Stimulated activated effector memory CD8-positive, alpha-beta T cell treated with anti-CD3 and anti-CD28 coated beads, Interleukin-12 subunit alpha, Interleukin-12 subunit beta, amount 100 ng/mL, for 72 hours (primary cell): Measurements from ENCODE around the gene SMAGP.
"Not testable (repeated sequence)": the region's sequence is repeated elsewhere in the genome, so short reads cannot be mapped to it uniquely, and the experiment has no call there.

ENCODE experiments used
- ATAC-seq: fragments of 150-1000 bp; cut with Tn5 transposase; 2 replicates; pipeline ENCODE4 v1.10.0; 2021
- DNase-seq, 2 donors: peaks; one replicate each; pipeline ENCODE4 v3.0.0; 2021 to 2022; ENCODE audit warnings: low spot score in 2 of 2
- H3K27ac Mint-ChIP-seq: one replicate; pipeline ENCODE4 v1.8.0; 2022; ENCODE audit warnings: mild to moderate bottlenecking, mixed read lengths
- H3K36me3 Mint-ChIP-seq: one replicate; pipeline ENCODE4 v1.8.0; 2022; ENCODE audit warnings: mild to moderate bottlenecking, mixed read lengths
- H3K4me1 Mint-ChIP-seq: one replicate; pipeline ENCODE4 v1.8.0; 2022; ENCODE audit warnings: mixed read lengths
- H3K4me3 Mint-ChIP-seq: one replicate; pipeline ENCODE4 v1.8.0; 2022; ENCODE audit warnings: mild to moderate bottlenecking, mixed read lengths
- H3K9me3 Mint-ChIP-seq: one replicate; pipeline ENCODE4 v1.8.0; 2022; ENCODE audit warnings: mixed read lengths

The SMAGP gene

GRCh38 chr12:51281202-51281924 lies 11.1 kb upstream of the SMAGP start:
- no peak for ATAC-seq
- Mint-ChIP-seq H3K4me3 (no peak overlapping the region), H3K27ac (peak overlapping the region; percentile 8), H3K9me3 (no peaks in the 10 kb centered on the region), H3K4me1 (no peaks in the 10 kb centered on the region), H3K36me3 (peaks cover 70% of the 10 kb centered on the region)
- no peak for DNase-seq

GRCh38 chr12:51275088-51275487 lies 4.9 kb upstream of the SMAGP start:
- no peak for ATAC-seq
- Mint-ChIP-seq H3K9me3 (no peaks in the 10 kb centered on the region), H3K4me1 (peaks cover 12% of the 10 kb centered on the region), H3K27ac (no peak overlapping the region), H3K4me3 (no peak overlapping the region), H3K36me3 (peaks cover 8% of the 10 kb centered on the region)
- no peak for DNase-seq

GRCh38 chr12:51272810-51273209 lies 2.6 kb upstream of the SMAGP start:
- not testable (repeated sequence) for H3K27ac Mint-ChIP-seq, ATAC-seq, H3K36me3 Mint-ChIP-seq, DNase-seq, H3K9me3 Mint-ChIP-seq, H3K4me3 Mint-ChIP-seq
- H3K4me1 Mint-ChIP-seq: peaks cover 20% of the 10 kb centered on the region

- ATAC-seq: peak; percentile 68
- Mint-ChIP-seq H3K36me3 (no peaks in the 10 kb centered on the region), H3K9me3 (no peaks in the 10 kb centered on the region), H3K4me1 (peaks cover 20% of the 10 kb centered on the region), H3K27ac (peak overlapping the region; percentile 79), H3K4me3 (peak overlapping the region; percentile 91)
- DNase-seq: no peak
These were observed 820 bp upstream of the SMAGP start for GRCh38 chr12:51270951-51271518.

GRCh38 chr12:51269174-51270066 lies 795 bp downstream of the SMAGP start:
- H3K27ac Mint-ChIP-seq: peak overlapping the region; percentile 20
- H3K4me1 Mint-ChIP-seq: peaks cover 30% of the 10 kb centered on the region
- H3K4me3 Mint-ChIP-seq: peak overlapping the region; percentile 91
- ATAC-seq: peak; percentile 61
- no peaks in the 10 kb centered on the region for H3K9me3 Mint-ChIP-seq
- peak; percentile 22 to 62 for DNase-seq
- no peaks in the 10 kb centered on the region for H3K36me3 Mint-ChIP-seq

- peaks cover 31% of the 10 kb centered on the region for H3K4me1 Mint-ChIP-seq
- no peak overlapping the region for H3K4me3 Mint-ChIP-seq
- no peak for DNase-seq
- no peaks in the 10 kb centered on the region for H3K36me3 Mint-ChIP-seq
- ATAC-seq: peak; percentile 87
- H3K9me3 Mint-ChIP-seq: no peaks in the 10 kb centered on the region
- H3K27ac Mint-ChIP-seq: no peak overlapping the region
These were observed 5.2 kb downstream of the SMAGP start for GRCh38 chr12:51265024-51265423.

- ATAC-seq (no peak), DNase-seq (no peak)
- Mint-ChIP-seq H3K27ac (no peak overlapping the region), H3K36me3 (no peaks in the 10 kb centered on the region), H3K9me3 (no peaks in the 10 kb centered on the region), H3K4me1 (peaks cover 28% of the 10 kb centered on the region), H3K4me3 (no peak overlapping the region)
These were observed 5.9 kb downstream of the SMAGP start for GRCh38 chr12:51264297-51264696.

- H3K4me3 Mint-ChIP-seq: no peak overlapping the region
- H3K9me3 Mint-ChIP-seq: no peaks in the 10 kb centered on the region
- H3K4me1 Mint-ChIP-seq: peaks cover 22% of the 10 kb centered on the region
- H3K27ac Mint-ChIP-seq: no peak overlapping the region
- DNase-seq (no peak), ATAC-seq (no peak)
- H3K36me3 Mint-ChIP-seq: no peaks in the 10 kb centered on the region
These were observed 6.9 kb downstream of the SMAGP start for GRCh38 chr12:51263341-51263740.

- Mint-ChIP-seq H3K36me3 (no peaks in the 10 kb centered on the region), H3K9me3 (no peaks in the 10 kb centered on the region), H3K27ac (no peak overlapping the region), H3K4me3 (no peak overlapping the region), H3K4me1 (peaks cover 22% of the 10 kb centered on the region)
- no peak for DNase-seq
- peak; percentile 56 for ATAC-seq
These were observed 7.4 kb downstream of the SMAGP start for GRCh38 chr12:51262758-51263177.

- H3K27ac Mint-ChIP-seq, DNase-seq, ATAC-seq, H3K9me3 Mint-ChIP-seq, H3K4me3 Mint-ChIP-seq, H3K36me3 Mint-ChIP-seq: not testable (repeated sequence)
- peaks cover 15% of the 10 kb centered on the region for H3K4me1 Mint-ChIP-seq
These were observed 10.6 kb downstream of the SMAGP start for GRCh38 chr12:51259600-51259999.

GRCh38 chr12:51254536-51254935 lies 15.7 kb downstream of the SMAGP start:
- Mint-ChIP-seq H3K9me3 (no peaks in the 10 kb centered on the region), H3K4me1 (peaks cover 5% of the 10 kb centered on the region), H3K36me3 (no peaks in the 10 kb centered on the region), H3K27ac (no peak overlapping the region), H3K4me3 (no peak overlapping the region)
- ATAC-seq: no peak
- no peak for DNase-seq

- H3K4me3 Mint-ChIP-seq: no peak overlapping the region
- H3K9me3 Mint-ChIP-seq: no peaks in the 10 kb centered on the region
- DNase-seq (no peak), ATAC-seq (no peak)
- no peaks in the 10 kb centered on the region for H3K36me3 Mint-ChIP-seq
- no peak overlapping the region for H3K27ac Mint-ChIP-seq
- peaks cover 9% of the 10 kb centered on the region for H3K4me1 Mint-ChIP-seq
These were observed 16.9 kb downstream of the SMAGP start for GRCh38 chr12:51253276-51253675.

- Mint-ChIP-seq H3K4me3 (no peak overlapping the region), H3K36me3 (peaks cover 39% of the 10 kb centered on the region), H3K27ac (peak overlapping the region; percentile 85), H3K4me1 (peaks cover 40% of the 10 kb centered on the region), H3K9me3 (no peaks in the 10 kb centered on the region)
- DNase-seq (no peak), ATAC-seq (no peak)
These were observed 22.6 kb downstream of the SMAGP start for GRCh38 chr12:51247523-51248206.

- H3K9me3 Mint-ChIP-seq: no peaks in the 10 kb centered on the region
- ATAC-seq (peak; percentile 75), DNase-seq (peak in 1 of 2 donors; percentile 63)
- peak overlapping the region; percentile 18 for H3K4me3 Mint-ChIP-seq
- peaks cover 48% of the 10 kb centered on the region for H3K4me1 Mint-ChIP-seq
- H3K27ac Mint-ChIP-seq: peak overlapping the region; percentile 85
- peaks cover 52% of the 10 kb centered on the region for H3K36me3 Mint-ChIP-seq
These were observed 23.9 kb downstream of the SMAGP start for GRCh38 chr12:51246254-51246853.
